ENCODE results near the gene B4GAT1. TPM values are rescaled to one million over a fixed set of nuclear protein-coding genes. Genes with fewer than 3 reads are reported as not detected.

Gene B4GAT1
- total and polyA plus RNA-seq, 10 of the 15 experiments (the other 5 are each of a cell fraction or from before 2014, with no cell fraction given) = 0.55 to 11.1 (median 4.3) TPM

DNA sequence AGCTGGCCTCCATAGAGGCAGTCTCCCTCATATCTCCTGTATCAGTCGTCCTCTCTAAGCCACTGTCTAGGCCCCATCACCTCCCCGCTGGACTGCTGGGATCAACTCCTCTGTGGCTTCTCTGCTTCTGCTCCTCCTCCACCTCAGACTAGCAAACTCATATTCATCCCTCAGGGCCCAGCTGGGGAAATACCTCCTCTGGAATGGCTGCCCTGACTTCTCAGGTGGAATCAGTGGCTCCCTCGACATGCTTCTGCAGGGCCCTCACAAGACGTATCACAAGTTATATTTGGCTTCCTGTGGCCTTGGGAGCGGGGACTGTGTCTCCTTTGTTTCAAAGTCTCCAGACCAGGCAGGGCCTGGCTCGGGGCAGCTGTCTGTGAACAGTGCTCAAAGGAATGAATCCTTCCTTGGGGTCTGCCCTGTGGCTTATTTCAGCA lies 14.1 kb upstream of the B4GAT1 start:
- no peak overlapping the region for H3K9ac ChIP-seq (ENCODE audit: control insufficient read depth, insufficient read depth, low read length)
- SMC1A ChIA-PET (ENCODE audit: uncharacterized antibody, unreplicated experiment) = interaction anchor here (1.1 kb wide), 1 partner anchor 25 kb away, joined by 3 read pairs; no protein-coding TSS in a partner anchor

More for the DNA sequence above, 14.1 kb upstream of the B4GAT1 start:
- H3K27ac ChIP-seq (ENCODE audit: control insufficient read depth, insufficient read depth) = no peak overlapping the region
- FAIRE-seq (no peak), DNase-seq (ENCODE audit: low read depth, low spot score) (no peak), ATAC-seq (no peak)
- POLR2A ChIA-PET = no interaction called here
- 38% methylated on average over 6 of the region's 6 CpGs for WGBS (ENCODE audit: insufficient coverage, insufficient replicate concordance, low lambda C conversion rate, missing lambda C conversion rate)
- no peaks in the 10 kb centered on the region for H3K4me1 ChIP-seq (ENCODE audit: control insufficient read depth, insufficient read depth, low read length)
- H3K4me3 ChIP-seq = no peak overlapping the region
- no TSS peak for BruUV-seq (replicated peaks)
- CTCF ChIA-PET = interaction anchor here (1.0 to 3.0 kb wide), 3 partner anchors 10 to 50 kb away, joined by 3 to 12 read pairs (median 4); partner anchors contain the start of gene SLC29A2
- no peaks in the 10 kb centered on the region for H3K27me3 ChIP-seq (replicated peaks in 1 of 2; ENCODE audit: control insufficient read depth in 2 of 2, insufficient read depth in 2 of 2, low read length in 1 of 2)
- intact Hi-C loops (cut with micrococcal nuclease; ENCODE audit: unreplicated experiment) (no loop called here), in situ Hi-C loops (cut with MboI) (no loop called here)
- H3K36me3 ChIP-seq (ENCODE audit: control insufficient read depth in 2 of 2, insufficient read depth in 2 of 2, low read length in 1 of 2) = 0 out of 4 replicates have a peak, but pooled peaks cover 0 to 2% of the 10 kb centered on the region in 2 experiments
- H3K79me2 ChIP-seq (ENCODE audit: control insufficient read depth, insufficient read depth, low read length) = no peaks in the 10 kb centered on the region
- RAD21 ChIA-PET (ENCODE audit: unreplicated experiment) = interaction anchor here (0.6 to 1.4 kb wide), 2 partner anchors 50 to 666 kb away, joined by 3 to 4 read pairs; no protein-coding TSS in a partner anchor
- no peak overlapping the region for H3K4me2 ChIP-seq (ENCODE audit: control insufficient read depth, insufficient read depth)
- TF ChIP-seq MTA2 (IDR thresholded peaks at IDR 0.05; ENCODE audit: low read depth) (no peak), CHD4 (IDR thresholded peaks at IDR 0.05) (no peak), POLR2A (IDR thresholded peaks at IDR 0.05; ENCODE audit: low read depth, low read length) (no peak), TARDBP (IDR thresholded peaks at IDR 0.05; ENCODE audit: borderline replicate concordance) (no peak), NFYA (IDR thresholded peaks at IDR 0.05; ENCODE audit: borderline replicate concordance, low read depth, low read length) (no peak), IKZF2 (IDR thresholded peaks at IDR 0.05) (no peak), EP300 (IDR thresholded peaks at IDR 0.05; ENCODE audit: borderline replicate concordance in 1 of 2, control insufficient read depth in 1 of 2, low read depth in 2 of 2, low read length in 2 of 2) (no peak)
- TF ChIP-seq, protein P1, sequence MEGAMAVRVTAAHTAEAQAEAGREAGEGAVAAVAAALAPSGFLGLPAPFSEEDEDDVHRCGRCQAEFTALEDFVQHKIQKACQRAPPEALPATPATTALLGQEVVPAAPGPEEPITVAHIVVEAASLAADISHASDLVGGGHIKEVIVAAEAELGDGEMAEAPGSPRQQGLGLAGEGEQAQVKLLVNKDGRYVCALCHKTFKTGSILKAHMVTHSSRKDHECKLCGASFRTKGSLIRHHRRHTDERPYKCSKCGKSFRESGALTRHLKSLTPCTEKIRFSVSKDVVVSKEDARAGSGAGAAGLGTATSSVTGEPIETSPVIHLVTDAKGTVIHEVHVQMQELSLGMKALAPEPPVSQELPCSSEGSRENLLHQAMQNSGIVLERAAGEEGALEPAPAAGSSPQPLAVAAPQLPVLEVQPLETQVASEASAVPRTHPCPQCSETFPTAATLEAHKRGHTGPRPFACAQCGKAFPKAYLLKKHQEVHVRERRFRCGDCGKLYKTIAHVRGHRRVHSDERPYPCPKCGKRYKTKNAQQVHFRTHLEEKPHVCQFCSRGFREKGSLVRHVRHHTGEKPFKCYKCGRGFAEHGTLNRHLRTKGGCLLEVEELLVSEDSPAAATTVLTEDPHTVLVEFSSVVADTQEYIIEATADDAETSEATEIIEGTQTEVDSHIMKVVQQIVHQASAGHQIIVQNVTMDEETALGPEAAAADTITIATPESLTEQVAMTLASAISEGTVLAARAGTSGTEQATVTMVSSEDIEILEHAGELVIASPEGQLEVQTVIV (IDR thresholded peaks at IDR 0.05; ENCODE audit: borderline replicate concordance, partially characterized antibody) = no peak
- TF ChIP-seq, protein P2, sequence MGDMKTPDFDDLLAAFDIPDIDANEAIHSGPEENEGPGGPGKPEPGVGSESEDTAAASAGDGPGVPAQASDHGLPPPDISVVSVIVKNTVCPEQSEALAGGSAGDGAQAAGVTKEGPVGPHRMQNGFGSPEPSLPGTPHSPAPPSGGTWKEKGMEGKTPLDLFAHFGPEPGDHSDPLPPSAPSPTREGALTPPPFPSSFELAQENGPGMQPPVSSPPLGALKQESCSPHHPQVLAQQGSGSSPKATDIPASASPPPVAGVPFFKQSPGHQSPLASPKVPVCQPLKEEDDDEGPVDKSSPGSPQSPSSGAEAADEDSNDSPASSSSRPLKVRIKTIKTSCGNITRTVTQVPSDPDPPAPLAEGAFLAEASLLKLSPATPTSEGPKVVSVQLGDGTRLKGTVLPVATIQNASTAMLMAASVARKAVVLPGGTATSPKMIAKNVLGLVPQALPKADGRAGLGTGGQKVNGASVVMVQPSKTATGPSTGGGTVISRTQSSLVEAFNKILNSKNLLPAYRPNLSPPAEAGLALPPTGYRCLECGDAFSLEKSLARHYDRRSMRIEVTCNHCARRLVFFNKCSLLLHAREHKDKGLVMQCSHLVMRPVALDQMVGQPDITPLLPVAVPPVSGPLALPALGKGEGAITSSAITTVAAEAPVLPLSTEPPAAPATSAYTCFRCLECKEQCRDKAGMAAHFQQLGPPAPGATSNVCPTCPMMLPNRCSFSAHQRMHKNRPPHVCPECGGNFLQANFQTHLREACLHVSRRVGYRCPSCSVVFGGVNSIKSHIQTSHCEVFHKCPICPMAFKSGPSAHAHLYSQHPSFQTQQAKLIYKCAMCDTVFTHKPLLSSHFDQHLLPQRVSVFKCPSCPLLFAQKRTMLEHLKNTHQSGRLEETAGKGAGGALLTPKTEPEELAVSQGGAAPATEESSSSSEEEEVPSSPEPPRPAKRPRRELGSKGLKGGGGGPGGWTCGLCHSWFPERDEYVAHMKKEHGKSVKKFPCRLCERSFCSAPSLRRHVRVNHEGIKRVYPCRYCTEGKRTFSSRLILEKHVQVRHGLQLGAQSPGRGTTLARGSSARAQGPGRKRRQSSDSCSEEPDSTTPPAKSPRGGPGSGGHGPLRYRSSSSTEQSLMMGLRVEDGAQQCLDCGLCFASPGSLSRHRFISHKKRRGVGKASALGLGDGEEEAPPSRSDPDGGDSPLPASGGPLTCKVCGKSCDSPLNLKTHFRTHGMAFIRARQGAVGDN (IDR thresholded peaks at IDR 0.05) = no peak
- TF ChIP-seq, protein P3, sequence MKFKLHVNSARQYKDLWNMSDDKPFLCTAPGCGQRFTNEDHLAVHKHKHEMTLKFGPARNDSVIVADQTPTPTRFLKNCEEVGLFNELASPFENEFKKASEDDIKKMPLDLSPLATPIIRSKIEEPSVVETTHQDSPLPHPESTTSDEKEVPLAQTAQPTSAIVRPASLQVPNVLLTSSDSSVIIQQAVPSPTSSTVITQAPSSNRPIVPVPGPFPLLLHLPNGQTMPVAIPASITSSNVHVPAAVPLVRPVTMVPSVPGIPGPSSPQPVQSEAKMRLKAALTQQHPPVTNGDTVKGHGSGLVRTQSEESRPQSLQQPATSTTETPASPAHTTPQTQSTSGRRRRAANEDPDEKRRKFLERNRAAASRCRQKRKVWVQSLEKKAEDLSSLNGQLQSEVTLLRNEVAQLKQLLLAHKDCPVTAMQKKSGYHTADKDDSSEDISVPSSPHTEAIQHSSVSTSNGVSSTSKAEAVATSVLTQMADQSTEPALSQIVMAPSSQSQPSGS (IDR thresholded peaks at IDR 0.05; ENCODE audit: low read length) = no peak
- H2AFZ ChIP-seq (ENCODE audit: control insufficient read depth, low read depth, low read length) = no peak overlapping the region
- H4K20me1 ChIP-seq (ENCODE audit: control insufficient read depth, insufficient read depth) = no peaks in the 10 kb centered on the region
- no peaks in the 10 kb centered on the region for H3K9me3 ChIP-seq (replicated peaks; ENCODE audit: control insufficient read depth, insufficient read depth, low read length)
